ENCODE data around the gene PLXNA1. TPM values are rescaled to one million over a fixed set of nuclear protein-coding genes. Genes with fewer than 3 reads are reported as not detected.
A peak's percentile ranks its signal among the peaks of the same experiment; 100 is the strongest.

The PLXNA1 gene
- total and polyA plus RNA-seq, 9 donors, result 9.2 to 47.2 (median 25.7) TPM

GRCh38 chr3:126980266-126980811 lies 2.6 kb upstream of the PLXNA1 start:
- H3K27me3 ChIP-seq, result no peaks in the 10 kb centered on the region
- WGBS, 3 donors, result 81 to 83% (median 81%) methylated on average over 15 of the region's 15 CpGs
- DNase-seq, result no peak
- intact Hi-C loops (cut with DNase I), result loop anchor here (5.0 to 10.0 kb wide), 7 partner anchors 228 to 477 kb away; no protein-coding TSS in a partner anchor
- no peaks in the 10 kb centered on the region for H3K9me3 ChIP-seq
- H3K27ac ChIP-seq, result no peak overlapping the region
- no peak overlapping the region for H3K4me3 ChIP-seq
- no peaks in the 10 kb centered on the region for H3K36me3 ChIP-seq
- no peak for TF ChIP-seq CTCF (IDR thresholded peaks at IDR 0.05)
- no peak for TF ChIP-seq POLR2A (IDR thresholded peaks at IDR 0.05)
- TF ChIP-seq EP300 (IDR thresholded peaks at IDR 0.05), result no peak
- peaks cover 14% of the 10 kb centered on the region for H3K4me1 ChIP-seq (ENCODE audit: insufficient read depth)

GRCh38 chr3:126982126-126982470 lies 817 bp upstream of the PLXNA1 start:
- DNase-seq, result no peak
- TF ChIP-seq POLR2A (IDR thresholded peaks at IDR 0.05), result no peak
- no peak for TF ChIP-seq CTCF (IDR thresholded peaks at IDR 0.05)
- TF ChIP-seq EP300 (IDR thresholded peaks at IDR 0.05), result no peak
- H3K4me3 ChIP-seq, result peak overlapping the region; percentile 47
- H3K9me3 ChIP-seq, result no peaks in the 10 kb centered on the region
- peaks cover 15% of the 10 kb centered on the region for H3K4me1 ChIP-seq (ENCODE audit: insufficient read depth)
- intact Hi-C loops (cut with DNase I), result loop anchor here (2.0 to 10.0 kb wide), 8 partner anchors 229 to 475 kb away; no protein-coding TSS in a partner anchor
- H3K27ac ChIP-seq, result no peak overlapping the region
- 3 to 8% (median 5%) methylated on average over 12 of the region's 12 CpGs for WGBS, 3 donors
- H3K27me3 ChIP-seq, result no peaks in the 10 kb centered on the region
- no peaks in the 10 kb centered on the region for H3K36me3 ChIP-seq

GRCh38 chr3:126983276-126983652 lies 349 bp downstream of the PLXNA1 start:
- Histone ChIP-seq H3K36me3 (no peaks in the 10 kb centered on the region), H3K4me1 (ENCODE audit: insufficient read depth) (peaks cover 15% of the 10 kb centered on the region), H3K4me3 (peak overlapping the region; percentile 81), H3K27me3 (no peaks in the 10 kb centered on the region), H3K27ac (no peak overlapping the region), H3K9me3 (no peaks in the 10 kb centered on the region)
- intact Hi-C loops (cut with DNase I), result loop anchor here (2.0 to 10.0 kb wide), 8 partner anchors 230 to 474 kb away; no protein-coding TSS in a partner anchor
- peak in 1 of 5 donors; percentile 56 for DNase-seq
- TF ChIP-seq CTCF (IDR thresholded peaks at IDR 0.05) (no peak), POLR2A (IDR thresholded peaks at IDR 0.05) (no peak), EP300 (IDR thresholded peaks at IDR 0.05) (no peak)
- WGBS, 3 donors, result 0% methylated on average over 22 to 70 of the region's 70 CpGs

GRCh38 chr3:126983653-126984390 lies 907 bp downstream of the PLXNA1 start:
- 1% methylated on average over 21 to 61 of the region's 61 CpGs for WGBS, 3 donors
- Histone ChIP-seq H3K4me1 (ENCODE audit: insufficient read depth) (peaks cover 15% of the 10 kb centered on the region), H3K9me3 (no peaks in the 10 kb centered on the region), H3K27me3 (no peaks in the 10 kb centered on the region), H3K27ac (peak overlapping the region; percentile 0 to 5), H3K36me3 (no peaks in the 10 kb centered on the region), H3K4me3 (peak overlapping the region; percentile 81)
- intact Hi-C loops (cut with DNase I), result loop anchor here (2.0 to 10.0 kb wide), 8 partner anchors 231 to 473 kb away; no protein-coding TSS in a partner anchor
- DNase-seq, result peak; percentile 44 to 72 (median 60)
- TF ChIP-seq POLR2A (IDR thresholded peaks at IDR 0.05) (no peak), EP300 (IDR thresholded peaks at IDR 0.05) (no peak), CTCF (IDR thresholded peaks at IDR 0.05) (no peak)

Measured in ovary (tissue), 9 donors.